Measurements from ENCODE around the gene SNX6.
"Not testable (repeated sequence)": the region's sequence is repeated elsewhere in the genome, so short reads cannot be mapped to it uniquely, and the experiment has no call there.

Gene SNX6

GRCh38 chr14:34634360-34634771 lies 4.4 kb upstream of the SNX6 start:
- DNase-seq (ENCODE audit: low spot score), result not testable (repeated sequence)

DNA sequence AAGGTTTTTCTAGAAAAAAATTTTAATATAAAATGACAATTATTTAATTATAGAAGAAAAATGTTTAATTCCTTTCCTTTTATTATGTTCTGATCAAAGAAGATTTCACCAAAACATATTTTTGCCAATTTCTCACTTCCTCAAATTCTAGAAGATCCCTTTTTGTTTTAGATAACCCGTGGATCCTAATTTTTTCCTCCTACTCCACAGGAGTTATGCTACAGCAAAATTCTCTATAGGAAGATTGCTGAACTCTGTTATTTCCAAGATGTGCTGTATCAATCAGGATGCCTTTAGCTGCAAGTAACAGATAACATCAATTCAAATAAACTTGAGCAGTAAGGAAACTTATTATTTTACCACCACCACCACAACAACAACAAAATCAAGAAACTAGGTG lies 3.8 kb upstream of the SNX6 start:
- no peak for DNase-seq (ENCODE audit: low spot score)

GRCh38 chr14:34632411-34632978 lies 2.5 kb upstream of the SNX6 start:
- DNase-seq (ENCODE audit: low spot score), result no peak

DNA sequence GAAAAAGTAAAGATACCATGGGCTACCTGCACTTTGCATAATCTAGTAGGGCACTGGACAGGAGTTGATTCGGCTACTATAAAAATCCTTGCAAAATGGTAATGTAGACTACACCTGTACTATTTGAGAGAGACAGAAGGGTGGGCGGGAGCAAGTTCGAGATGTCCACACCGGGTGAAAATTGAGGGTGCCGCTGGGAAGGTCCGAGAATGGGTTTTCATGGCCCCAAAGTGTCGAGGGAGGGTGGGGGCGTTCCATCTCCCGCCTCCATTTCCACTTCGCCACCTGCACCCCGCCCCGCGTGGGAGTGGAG lies 648 bp downstream of the SNX6 start:
- DNase-seq (ENCODE audit: low spot score), result no peak

- no peak for DNase-seq (ENCODE audit: low spot score)
Observed at GRCh38 chr14:34628681-34629135, 1.2 kb downstream of the SNX6 start.

GRCh38 chr14:34623506-34623905 lies 6.4 kb downstream of the SNX6 start:
- DNase-seq (ENCODE audit: low spot score), result no peak

GRCh38 chr14:34620839-34621238 lies 9.1 kb downstream of the SNX6 start:
- no peak for DNase-seq (ENCODE audit: low spot score)

DNA sequence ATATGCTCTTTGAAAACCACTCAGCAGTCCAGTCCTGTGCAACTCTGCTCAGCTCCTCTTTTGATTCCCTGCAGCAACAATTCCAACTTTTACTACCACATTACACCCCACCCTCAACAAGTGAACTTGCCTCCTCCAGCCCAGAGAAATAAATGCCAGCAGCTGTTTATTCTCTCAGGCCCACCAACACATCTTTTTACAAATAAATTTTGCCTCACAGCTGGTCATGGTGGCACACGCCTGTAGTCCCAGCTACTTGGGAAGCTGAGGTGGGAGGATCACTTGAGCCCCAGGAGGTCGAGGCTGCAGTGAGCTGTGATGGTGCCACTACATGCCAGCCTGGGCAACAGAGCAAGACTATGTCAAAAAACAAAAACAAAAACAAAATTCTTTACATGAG lies 9.8 kb downstream of the SNX6 start:
- no peak for DNase-seq (ENCODE audit: low spot score)

DNA sequence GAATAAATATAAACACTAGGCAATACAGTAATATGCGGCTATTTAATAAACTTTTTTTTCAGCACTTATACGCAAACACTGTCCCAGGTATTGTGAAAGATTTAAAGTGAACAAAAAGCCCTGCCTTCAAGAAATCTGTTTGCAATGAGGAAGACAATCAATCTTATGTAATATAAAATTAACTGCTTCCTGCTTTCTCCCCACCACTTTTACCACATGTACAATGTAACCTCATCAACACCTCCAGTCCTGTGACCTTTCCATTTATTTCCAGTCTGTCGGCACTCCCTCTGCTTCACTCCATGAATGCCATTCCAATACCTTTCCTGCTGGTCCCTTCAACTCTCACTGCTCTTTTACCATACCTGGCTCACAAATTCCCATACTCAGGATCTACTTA lies 10.5 kb downstream of the SNX6 start:
- DNase-seq (ENCODE audit: low spot score), result no peak

- no peak for DNase-seq (ENCODE audit: low spot score)
Observed at GRCh38 chr14:34616360-34616759, 13.6 kb downstream of the SNX6 start.

DNA sequence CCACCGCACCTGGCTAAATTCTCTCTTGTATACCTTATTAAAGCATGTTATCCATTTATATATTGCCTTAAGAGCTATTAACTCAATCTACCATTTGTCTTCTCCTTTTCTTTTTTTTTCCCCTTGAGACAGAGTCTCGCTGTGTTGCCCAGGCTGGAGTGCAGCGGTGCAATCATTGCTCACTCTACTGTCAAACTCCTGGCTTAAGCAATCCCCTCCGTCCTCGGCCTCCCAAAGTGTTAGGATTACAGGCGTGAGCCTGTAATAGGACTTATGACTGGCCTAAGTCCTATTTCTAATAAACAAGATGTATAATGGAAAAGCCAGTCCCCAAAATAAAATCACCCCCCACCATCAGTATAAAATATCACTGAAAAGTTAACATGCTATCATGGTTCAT lies 14.4 kb downstream of the SNX6 start:
- DNase-seq (ENCODE audit: low spot score), result no peak

- no peak for DNase-seq (ENCODE audit: low spot score)
Observed at GRCh38 chr14:34614638-34615037, 15.3 kb downstream of the SNX6 start.

GRCh38 chr14:34610101-34610500 lies 19.8 kb downstream of the SNX6 start:
- DNase-seq (ENCODE audit: low spot score), result no peak

- DNase-seq (ENCODE audit: low spot score), result no peak
Observed at GRCh38 chr14:34605461-34605860, 24.5 kb downstream of the SNX6 start.

DNA sequence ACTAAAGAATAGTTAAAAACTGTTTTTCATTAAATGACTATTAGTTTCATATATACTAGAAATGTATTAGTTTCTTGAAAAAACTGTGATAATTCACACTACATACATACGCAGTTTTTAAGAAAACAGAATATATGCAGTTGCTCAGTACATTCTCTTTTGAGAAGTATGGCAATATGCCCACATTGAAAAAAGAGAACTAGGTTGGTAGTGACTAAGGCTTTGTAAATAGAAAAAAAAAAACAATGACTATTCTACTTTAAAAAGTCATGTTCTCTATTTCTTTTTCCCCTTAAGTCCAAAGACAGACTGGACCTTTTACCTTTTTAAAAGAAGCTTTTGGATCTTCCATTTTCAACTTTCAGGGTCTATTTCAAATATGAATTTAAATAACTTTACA lies 25.0 kb downstream of the SNX6 start:
- DNase-seq (ENCODE audit: low spot score), result no peak

DNA sequence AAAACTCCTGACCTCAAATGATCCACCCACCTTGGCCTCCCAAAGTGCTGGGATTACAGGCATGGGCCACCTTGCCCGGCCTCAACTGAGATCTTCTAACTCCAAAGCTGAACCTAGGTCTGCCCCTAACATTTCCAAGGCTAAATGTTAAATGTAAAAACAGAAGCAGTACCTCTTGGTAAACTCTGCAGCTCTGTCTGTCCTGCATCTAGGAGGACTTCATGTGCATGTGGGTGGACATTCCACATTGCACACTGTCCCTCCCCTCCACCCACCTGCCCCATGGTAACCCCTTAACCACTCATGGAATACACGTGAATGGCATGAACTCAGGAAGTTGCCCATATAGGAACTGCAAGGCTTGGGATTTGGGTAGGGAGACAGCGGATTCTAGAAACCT lies 33.1 kb downstream of the SNX6 start:
- DNase-seq (ENCODE audit: low spot score), result no peak

DNA sequence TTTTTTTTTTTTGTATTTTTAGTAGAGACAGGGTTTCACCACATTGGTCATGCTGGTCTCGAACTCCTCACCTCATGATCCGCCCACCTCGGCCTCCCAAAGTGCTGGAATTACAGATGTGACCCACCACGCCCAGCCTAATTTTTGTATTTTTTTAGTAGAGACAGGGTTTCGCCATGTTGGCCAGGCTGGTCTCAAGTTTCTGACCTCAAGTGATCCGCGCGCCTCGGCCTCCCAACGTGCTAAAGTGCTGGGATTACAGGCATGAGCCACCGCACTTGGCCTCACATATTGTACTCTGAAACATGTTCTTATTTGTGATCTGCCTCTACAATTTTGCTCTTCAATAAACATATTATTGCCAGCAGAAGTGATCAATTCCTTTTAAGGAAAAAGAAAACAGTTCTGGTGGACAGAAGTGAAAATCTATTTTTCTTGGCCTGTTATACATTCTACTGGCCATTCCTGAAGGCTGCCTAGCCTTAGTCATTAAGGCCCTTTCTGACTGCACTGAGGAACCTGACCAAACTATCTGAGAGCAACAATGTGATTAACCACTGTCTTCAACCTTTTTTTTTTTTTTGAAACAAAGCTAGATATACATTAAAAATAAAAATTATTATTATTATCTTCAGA lies 36.1 kb downstream of the SNX6 start:
- no peak for DNase-seq (ENCODE audit: low spot score)

- no peak for DNase-seq (ENCODE audit: low spot score)
Observed at GRCh38 chr14:34592623-34593022, 37.3 kb downstream of the SNX6 start.

GRCh38 chr14:34583525-34583924 lies 46.4 kb downstream of the SNX6 start:
- no peak for DNase-seq (ENCODE audit: low spot score)

DNA sequence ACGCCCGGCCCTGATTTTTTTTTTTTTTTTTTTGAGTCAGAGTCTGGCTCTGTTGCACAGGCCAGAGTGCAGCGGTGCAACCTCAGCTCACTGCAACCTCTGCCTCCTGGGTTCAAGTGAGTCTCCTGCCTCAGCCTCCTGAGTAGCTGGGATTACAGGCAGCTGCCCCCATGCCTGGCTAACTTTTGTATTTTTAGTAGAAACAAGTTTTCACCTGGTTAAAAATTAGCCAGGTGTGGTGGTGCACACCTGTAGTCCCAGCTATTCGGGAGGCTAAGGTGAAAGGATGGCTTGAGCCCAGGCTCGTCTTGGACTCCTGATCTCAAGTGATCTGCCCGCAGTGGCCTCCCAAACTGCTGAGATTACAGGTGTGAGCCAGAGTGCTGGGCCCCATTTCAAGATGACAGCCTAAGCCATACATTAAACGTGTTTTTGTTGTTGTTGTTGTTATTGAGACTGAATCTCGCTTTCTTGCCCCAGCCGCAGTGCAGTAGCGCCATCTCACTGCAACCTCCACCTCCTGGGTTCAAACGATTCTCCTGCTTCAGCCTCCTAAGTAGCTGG lies 47.7 kb downstream of the SNX6 start:
- no peak for DNase-seq (ENCODE audit: low spot score)

- no peak for DNase-seq (ENCODE audit: low spot score)
Observed at GRCh38 chr14:34580381-34580780, 49.6 kb downstream of the SNX6 start.

- no peak for DNase-seq (ENCODE audit: low spot score)
Observed at GRCh38 chr14:34571771-34572170, 58.2 kb downstream of the SNX6 start.

DNA sequence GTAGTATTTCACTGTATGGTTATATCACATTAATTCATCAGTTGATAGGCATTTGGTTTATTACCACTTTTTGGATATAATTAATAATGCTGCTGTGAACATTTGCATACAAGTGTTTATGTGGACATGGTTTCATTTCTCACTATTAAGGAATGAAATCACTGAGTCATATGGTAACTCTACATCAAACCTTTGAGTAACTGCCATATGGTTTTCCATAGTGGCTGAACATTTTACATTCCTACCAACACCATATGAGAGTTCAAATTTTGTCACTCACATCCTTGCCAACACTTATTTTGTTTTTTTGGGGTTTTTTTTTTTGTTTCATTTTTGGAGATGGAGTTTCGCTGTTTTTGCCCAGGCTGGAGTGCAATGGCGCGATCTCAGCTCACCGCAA lies 60.2 kb downstream of the SNX6 start:
- DNase-seq (ENCODE audit: low spot score), result no peak

GRCh38 chr14:34568803-34569202 lies 61.1 kb downstream of the SNX6 start:
- DNase-seq (ENCODE audit: low spot score), result no peak

Data from left forelimb (tissue), 1 donor.